ENCODE measurements around the gene CES2.

GRCh38 chr16:66891797-66892196 is 43.5 kb upstream of the CES2 start:
- TF ChIP-seq, protein P1, sequence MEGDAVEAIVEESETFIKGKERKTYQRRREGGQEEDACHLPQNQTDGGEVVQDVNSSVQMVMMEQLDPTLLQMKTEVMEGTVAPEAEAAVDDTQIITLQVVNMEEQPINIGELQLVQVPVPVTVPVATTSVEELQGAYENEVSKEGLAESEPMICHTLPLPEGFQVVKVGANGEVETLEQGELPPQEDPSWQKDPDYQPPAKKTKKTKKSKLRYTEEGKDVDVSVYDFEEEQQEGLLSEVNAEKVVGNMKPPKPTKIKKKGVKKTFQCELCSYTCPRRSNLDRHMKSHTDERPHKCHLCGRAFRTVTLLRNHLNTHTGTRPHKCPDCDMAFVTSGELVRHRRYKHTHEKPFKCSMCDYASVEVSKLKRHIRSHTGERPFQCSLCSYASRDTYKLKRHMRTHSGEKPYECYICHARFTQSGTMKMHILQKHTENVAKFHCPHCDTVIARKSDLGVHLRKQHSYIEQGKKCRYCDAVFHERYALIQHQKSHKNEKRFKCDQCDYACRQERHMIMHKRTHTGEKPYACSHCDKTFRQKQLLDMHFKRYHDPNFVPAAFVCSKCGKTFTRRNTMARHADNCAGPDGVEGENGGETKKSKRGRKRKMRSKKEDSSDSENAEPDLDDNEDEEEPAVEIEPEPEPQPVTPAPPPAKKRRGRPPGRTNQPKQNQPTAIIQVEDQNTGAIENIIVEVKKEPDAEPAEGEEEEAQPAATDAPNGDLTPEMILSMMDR (IDR thresholded peaks at IDR 0.05), result no peak
- TF ChIP-seq POLR2A (IDR thresholded peaks at IDR 0.05), result no peak

Data from thyroid gland (tissue), 4 donors.